ENCODE data around the gene TENM3. TPM values are rescaled to one million over a fixed set of nuclear protein-coding genes. Genes with fewer than 3 reads are reported as not detected.

Gene TENM3
- total RNA-seq, 4 donors from 2014 or later: 0.64 to 5.5 (median 2.1) TPM

- Histone ChIP-seq H3K9me3 (no peaks in the 10 kb centered on the region), H3K27me3 (no peaks in the 10 kb centered on the region), H3K4me3 (no peak overlapping the region), H3K4me1 (no peaks in the 10 kb centered on the region), H3K36me3 (no peaks in the 10 kb centered on the region), H3K27ac (no peak overlapping the region)
- intact Hi-C loops (cut with DNase I): no loop called here
- no peak for TF ChIP-seq CTCF (IDR thresholded peaks at IDR 0.05)
- no peak for TF ChIP-seq POLR2A (IDR thresholded peaks at IDR 0.05)
- no peak for DNase-seq
- WGBS, 2 donors: 64 to 76% methylated on average over 2 of the region's 2 CpGs
Measured at GRCh38 chr4:182752158-182752910, 509.1 kb downstream of the TENM3 start.

- intact Hi-C loops (cut with DNase I): no loop called here
- no peaks in the 10 kb centered on the region for H3K9me3 ChIP-seq
- H3K27ac ChIP-seq: no peak overlapping the region
- H3K4me1 ChIP-seq: no peaks in the 10 kb centered on the region
- no peaks in the 10 kb centered on the region for H3K36me3 ChIP-seq
- 90 to 95% methylated on average over 5 of the region's 5 CpGs for WGBS, 2 donors
- TF ChIP-seq CTCF (IDR thresholded peaks at IDR 0.05) (no peak), POLR2A (IDR thresholded peaks at IDR 0.05) (no peak)
- no peak overlapping the region for H3K4me3 ChIP-seq
- no peaks in the 10 kb centered on the region for H3K27me3 ChIP-seq
- no peak for DNase-seq
Measured at GRCh38 chr4:182754895-182755294, 511.7 kb downstream of the TENM3 start.

GRCh38 chr4:182756161-182756690, 513.0 kb downstream of the TENM3 start:
- H3K27ac ChIP-seq: no peak overlapping the region
- TF ChIP-seq CTCF (IDR thresholded peaks at IDR 0.05): no peak
- no peak for TF ChIP-seq POLR2A (IDR thresholded peaks at IDR 0.05)
- H3K4me1 ChIP-seq: no peaks in the 10 kb centered on the region
- no peaks in the 10 kb centered on the region for H3K27me3 ChIP-seq
- DNase-seq: no peak
- intact Hi-C loops (cut with DNase I): no loop called here
- no peaks in the 10 kb centered on the region for H3K36me3 ChIP-seq
- 67 to 92% methylated on average over 6 of the region's 6 CpGs for WGBS, 2 donors
- no peak overlapping the region for H3K4me3 ChIP-seq
- no peaks in the 10 kb centered on the region for H3K9me3 ChIP-seq

GRCh38 chr4:182758273-182758672, 515.1 kb downstream of the TENM3 start:
- WGBS, 2 donors: 81 to 82% methylated on average over 11 to 12 of the region's 12 CpGs

More at GRCh38 chr4:182758273-182758672, 515.1 kb downstream of the TENM3 start:
- TF ChIP-seq POLR2A (IDR thresholded peaks at IDR 0.05) (no peak), CTCF (IDR thresholded peaks at IDR 0.05) (no peak)
- Histone ChIP-seq H3K4me1 (no peaks in the 10 kb centered on the region), H3K27ac (no peak overlapping the region), H3K4me3 (no peak overlapping the region), H3K9me3 (no peaks in the 10 kb centered on the region), H3K27me3 (no peaks in the 10 kb centered on the region), H3K36me3 (no peaks in the 10 kb centered on the region)
- intact Hi-C loops (cut with DNase I): no loop called here
- DNase-seq: no peak

Data from esophagus squamous epithelium (tissue), 5 donors.